Right renal cortex interstitium (tissue), 3 donors: Measurements from ENCODE around the gene SRPK1. TPM values are rescaled to one million over a fixed set of nuclear protein-coding genes. Genes with fewer than 3 reads are reported as not detected.
"Not testable (repeated sequence)": the region's sequence is repeated elsewhere in the genome, so short reads cannot be mapped to it uniquely, and the experiment has no call there.

Experiments
- DNase-seq, 3 donors: peaks; one replicate each; pipeline ENCODE4 v3.0.0-alpha.2; 2013; ENCODE audit warnings: low read depth in 3 of 3, low spot score in 2 of 3
- polyA plus RNA-seq, 3 donors: library from polyadenylated mRNA; unstranded; fragments of 120-200 nt; gene quantifications; one replicate each; pipeline ENCODE4 v1.2.1, GENCODE V29; 2013; ENCODE audit not compliant: insufficient read length in 3 of 3

Gene SRPK1
- 10 to 100 TPM; 47.8 to 52.2 (median 50.1) TPM for polyA plus RNA-seq

- DNase-seq = peak; percentile 54 to 75 (median 74)
Observed at GRCh38 chr6:35920793-35921732, at the start of gene SRPK1. Gene SRPK1 (minus strand): TSS chr6:35921098. CDS start chr6:35921056, 42 bp downstream.

- DNase-seq = no peak
Observed at GRCh38 chr6:35970181-35970580, 49.3 kb upstream of the SRPK1 start.

- DNase-seq = no peak
Observed at GRCh38 chr6:35969646-35970045, 48.7 kb upstream of the SRPK1 start.

- DNase-seq = no peak
Observed at GRCh38 chr6:35968821-35969220, 47.9 kb upstream of the SRPK1 start.

GRCh38 chr6:35967076-35967774 is 46.3 kb upstream of the SRPK1 start:
- DNase-seq = no peak

GRCh38 chr6:35962779-35963560 is 42.1 kb upstream of the SRPK1 start:
- no peak for DNase-seq

- no peak for DNase-seq
Observed at GRCh38 chr6:35960187-35960586, 39.3 kb upstream of the SRPK1 start.

GRCh38 chr6:35955970-35956369 is 35.1 kb upstream of the SRPK1 start:
- DNase-seq = no peak

- no peak for DNase-seq
Observed at GRCh38 chr6:35955521-35955920, 34.6 kb upstream of the SRPK1 start.

GRCh38 chr6:35955071-35955470 is 34.2 kb upstream of the SRPK1 start:
- DNase-seq = no peak

- DNase-seq = no peak
Observed at GRCh38 chr6:35954333-35954732, 33.4 kb upstream of the SRPK1 start.

GRCh38 chr6:35948725-35949124 is 27.8 kb upstream of the SRPK1 start:
- no peak for DNase-seq

GRCh38 chr6:35945650-35946025 is 24.7 kb upstream of the SRPK1 start:
- no peak for DNase-seq

- DNase-seq = no peak
Observed at GRCh38 chr6:35943390-35943789, 22.5 kb upstream of the SRPK1 start.

GRCh38 chr6:35942355-35942754 is 21.5 kb upstream of the SRPK1 start:
- DNase-seq = no peak

- DNase-seq = not testable (repeated sequence)
Observed at GRCh38 chr6:35941170-35941569, 20.3 kb upstream of the SRPK1 start.

- DNase-seq = not testable (repeated sequence)
Observed at GRCh38 chr6:35940014-35940413, 19.1 kb upstream of the SRPK1 start.

- not testable (repeated sequence) for DNase-seq
Observed at GRCh38 chr6:35939259-35939658, 18.4 kb upstream of the SRPK1 start.

- no peak for DNase-seq
Observed at GRCh38 chr6:35936681-35937359, 15.9 kb upstream of the SRPK1 start.

GRCh38 chr6:35935469-35935868 is 14.6 kb upstream of the SRPK1 start:
- no peak for DNase-seq
